ENCODE results near the gene FOXI1.

DNA sequence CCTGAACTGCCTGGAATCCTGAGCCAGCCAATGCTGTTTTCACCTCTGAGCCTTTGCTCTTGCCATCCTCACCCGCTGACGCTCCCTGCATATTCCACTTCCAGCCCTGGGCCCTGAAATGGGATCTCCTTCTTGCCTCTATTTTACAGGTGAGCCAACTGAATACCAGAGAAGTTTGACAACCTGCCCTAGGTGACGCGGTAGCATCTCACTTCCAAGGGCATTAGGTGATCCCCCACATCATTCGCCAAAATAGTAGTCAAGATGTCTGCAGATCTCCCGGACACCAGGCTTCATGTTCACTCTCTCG lies 43.5 kb downstream of the FOXI1 start:
- TF ChIP-seq, protein P1, sequence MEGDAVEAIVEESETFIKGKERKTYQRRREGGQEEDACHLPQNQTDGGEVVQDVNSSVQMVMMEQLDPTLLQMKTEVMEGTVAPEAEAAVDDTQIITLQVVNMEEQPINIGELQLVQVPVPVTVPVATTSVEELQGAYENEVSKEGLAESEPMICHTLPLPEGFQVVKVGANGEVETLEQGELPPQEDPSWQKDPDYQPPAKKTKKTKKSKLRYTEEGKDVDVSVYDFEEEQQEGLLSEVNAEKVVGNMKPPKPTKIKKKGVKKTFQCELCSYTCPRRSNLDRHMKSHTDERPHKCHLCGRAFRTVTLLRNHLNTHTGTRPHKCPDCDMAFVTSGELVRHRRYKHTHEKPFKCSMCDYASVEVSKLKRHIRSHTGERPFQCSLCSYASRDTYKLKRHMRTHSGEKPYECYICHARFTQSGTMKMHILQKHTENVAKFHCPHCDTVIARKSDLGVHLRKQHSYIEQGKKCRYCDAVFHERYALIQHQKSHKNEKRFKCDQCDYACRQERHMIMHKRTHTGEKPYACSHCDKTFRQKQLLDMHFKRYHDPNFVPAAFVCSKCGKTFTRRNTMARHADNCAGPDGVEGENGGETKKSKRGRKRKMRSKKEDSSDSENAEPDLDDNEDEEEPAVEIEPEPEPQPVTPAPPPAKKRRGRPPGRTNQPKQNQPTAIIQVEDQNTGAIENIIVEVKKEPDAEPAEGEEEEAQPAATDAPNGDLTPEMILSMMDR (conservative IDR thresholded peaks at IDR 0.05; ENCODE audit: low read length) = no peak
- no peak for TF ChIP-seq EZH2phosphoT487 (IDR thresholded peaks at IDR 0.05; ENCODE audit: borderline replicate concordance)
